Mesenchymal stem cell (in vitro differentiated cells and primary cell): ENCODE data around the gene KCNT1.

Experiments used
- DNase-seq: peaks from one replicate; pipeline ENCODE4 v3.0.0-alpha.2; 2013
- H2AFZ ChIP-seq: one replicate; pipeline ENCODE4 v1.6.1; 2013; ENCODE audit warnings: low read depth, mild to moderate bottlenecking, control low read depth, inconsistent platforms, low read length, moderate library complexity
- H2AK5ac ChIP-seq: 2 replicates; pipeline ENCODE4 v1.6.1; 2013; ENCODE audit warnings: low read length, moderate library complexity, mild to moderate bottlenecking, inconsistent platforms; ENCODE audit not compliant: severe bottlenecking
- H2BK120ac ChIP-seq: one replicate; pipeline ENCODE4 v1.6.1; 2013; ENCODE audit warnings: low read depth, mild to moderate bottlenecking, inconsistent platforms, low read length, moderate library complexity
- H2BK12ac ChIP-seq, 2 experiments: one replicate each; pipeline ENCODE4 v1.6.1; 2013; ENCODE audit warnings: inconsistent platforms in 2 of 2, low read length in 2 of 2, mild to moderate bottlenecking in 2 of 2, moderate library complexity in 2 of 2, control low read depth in 1 of 2
- H2BK15ac ChIP-seq: one replicate; pipeline ENCODE4 v1.6.1; 2013; ENCODE audit warnings: mild to moderate bottlenecking, low read depth, inconsistent platforms; ENCODE audit not compliant: poor library complexity, severe bottlenecking
- H2BK5ac ChIP-seq: 2 replicates; pipeline ENCODE4 v1.6.1; 2013; ENCODE audit warnings: low read depth, mild to moderate bottlenecking, low read length, control low read depth, inconsistent platforms; ENCODE audit not compliant: poor library complexity, severe bottlenecking
- H3K14ac ChIP-seq, 2 experiments: one replicate each; pipeline ENCODE4 v1.6.1; 2013; ENCODE audit warnings: inconsistent platforms in 2 of 2, low read length in 2 of 2, control low read depth in 1 of 2, mild to moderate bottlenecking in 1 of 2, moderate library complexity in 1 of 2
- H3K18ac ChIP-seq, 2 experiments: one replicate each; pipeline ENCODE4 v1.6.1; 2013; ENCODE audit warnings: inconsistent platforms in 2 of 2, low read length in 2 of 2, control low read depth in 1 of 2, low read depth in 1 of 2, mild to moderate bottlenecking in 1 of 2
- H3K23ac ChIP-seq, 2 experiments: one replicate each; pipeline ENCODE4 v1.6.1; 2013; ENCODE audit warnings: inconsistent platforms in 2 of 2, low read length in 2 of 2, mild to moderate bottlenecking in 2 of 2, moderate library complexity in 2 of 2, control low read depth in 1 of 2
- H3K27ac ChIP-seq: 2 replicates; pipeline ENCODE4 v1.5.1; 2013; ENCODE audit warnings: mild to moderate bottlenecking, moderate library complexity, low read length, control low read depth, inconsistent platforms; ENCODE audit not compliant: poor library complexity, severe bottlenecking
- H3K27me3 ChIP-seq, 2 experiments: 2 replicates each; pipeline versions ENCODE4 v1.6.1 to v1.7.0; 2013; ENCODE audit warnings: low read length in 2 of 2, mild to moderate bottlenecking in 2 of 2, moderate library complexity in 2 of 2, control low read depth in 1 of 2, inconsistent platforms in 1 of 2; ENCODE audit not compliant: control insufficient read depth in 1 of 2, insufficient read depth in 1 of 2
- H3K36me3 ChIP-seq, 2 experiments: 2 replicates each; pipeline versions ENCODE4 v1.6.1 to v1.7.0; 2013; ENCODE audit warnings: low read length in 2 of 2, control low read depth in 1 of 2, inconsistent platforms in 1 of 2, low read depth in 1 of 2, mild to moderate bottlenecking in 1 of 2; ENCODE audit not compliant: insufficient read depth in 2 of 2, control insufficient read depth in 1 of 2
- H3K4ac ChIP-seq, 2 experiments: one replicate each; pipeline ENCODE4 v1.6.1; 2013; ENCODE audit warnings: inconsistent platforms in 2 of 2, low read length in 2 of 2, mild to moderate bottlenecking in 2 of 2, moderate library complexity in 2 of 2, control low read depth in 1 of 2, low read depth in 1 of 2
- H3K4me1 ChIP-seq: 2 replicates; pipeline ENCODE4 v1.6.1; 2013; ENCODE audit warnings: low read depth, low read length, control low read depth; ENCODE audit not compliant: control insufficient read depth, insufficient read depth
- H3K4me2 ChIP-seq: 2 replicates; pipeline ENCODE4 v1.6.1; 2013; ENCODE audit warnings: low read length, mild to moderate bottlenecking, inconsistent platforms; ENCODE audit not compliant: poor library complexity, severe bottlenecking
- H3K4me3 ChIP-seq, 2 experiments: 2 replicates each; pipeline versions ENCODE4 v1.5.1 to v1.7.0; 2013; ENCODE audit warnings: low read length in 2 of 2, mild to moderate bottlenecking in 2 of 2, control low read depth in 1 of 2, low read depth in 1 of 2; ENCODE audit not compliant: insufficient read depth in 1 of 2
- H3K79me1 ChIP-seq: replicated peaks from 2 replicates; pipeline ENCODE4 v1.6.1; 2013; ENCODE audit warnings: mild to moderate bottlenecking, control low read depth, low read length, inconsistent platforms; ENCODE audit not compliant: poor library complexity, severe bottlenecking
- H3K9ac ChIP-seq: 2 replicates; pipeline ENCODE4 v1.7.0; 2013; ENCODE audit warnings: mild to moderate bottlenecking, low read length, moderate library complexity
- H3K9me3 ChIP-seq: 2 replicates; pipeline ENCODE4 v1.7.0; 2013; ENCODE audit warnings: mild to moderate bottlenecking, low read length; ENCODE audit not compliant: control insufficient read depth
- H4K8ac ChIP-seq: one replicate; pipeline ENCODE4 v1.6.1; 2013; ENCODE audit warnings: inconsistent platforms, mild to moderate bottlenecking, low read length, moderate library complexity
- H4K91ac ChIP-seq: one replicate; pipeline ENCODE4 v1.6.1; 2013; ENCODE audit warnings: mild to moderate bottlenecking, low read length, inconsistent platforms
- WGBS: methylation state at CpG from one replicate; pipeline ENCODE4 v1.1.7; 2013; ENCODE audit warnings: mixed read lengths; 5-methylcytosine and 5-hydroxymethylcytosine counted together

Gene KCNT1

DNA sequence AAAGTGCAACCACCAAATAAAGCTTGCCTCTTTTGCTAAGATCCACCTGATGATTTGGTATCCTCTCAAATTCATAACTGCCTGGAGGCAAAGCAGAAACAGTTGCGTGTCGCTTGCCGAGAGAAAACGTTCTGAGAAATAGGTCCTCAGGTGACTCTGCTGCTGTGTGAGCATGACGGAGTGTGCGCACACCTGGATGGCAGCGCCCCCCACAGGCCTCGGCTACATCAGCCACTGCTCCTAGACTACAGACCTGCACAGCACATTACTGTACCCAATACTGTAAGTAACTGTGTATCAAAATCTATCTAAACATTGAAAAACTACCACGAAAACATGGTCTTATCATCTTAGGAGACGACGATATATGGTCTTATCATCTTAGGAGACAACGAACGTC, 117.9 kb downstream of the KCNT1 start:
- Histone ChIP-seq H2BK15ac (no peak overlapping the region), H3K18ac (no peak overlapping the region), H3K79me1 (peaks cover 42% of the 10 kb centered on the region), H3K27ac (no peak overlapping the region), H4K91ac (no peak overlapping the region), H3K36me3 (peaks cover 75 to 87% of the 10 kb centered on the region in 2 experiments), H3K9me3 (no peaks in the 10 kb centered on the region), H3K27me3 (no peaks in the 10 kb centered on the region), H2AK5ac (no peak overlapping the region), H3K9ac (no peak overlapping the region), H3K23ac (no peak overlapping the region), H3K4ac (no peak overlapping the region), H2AFZ (no peak overlapping the region), H2BK120ac (no peak overlapping the region), H3K4me2 (no peak overlapping the region), H3K4me1 (peaks cover 2% of the 10 kb centered on the region), H3K4me3 (no peak overlapping the region), H2BK12ac (no peak overlapping the region), H3K14ac (no peak overlapping the region), H4K8ac (no peak overlapping the region), H2BK5ac (no peak overlapping the region)
- 96% methylated on average over 13 of the region's 13 CpGs for WGBS
- no peak for DNase-seq

DNA sequence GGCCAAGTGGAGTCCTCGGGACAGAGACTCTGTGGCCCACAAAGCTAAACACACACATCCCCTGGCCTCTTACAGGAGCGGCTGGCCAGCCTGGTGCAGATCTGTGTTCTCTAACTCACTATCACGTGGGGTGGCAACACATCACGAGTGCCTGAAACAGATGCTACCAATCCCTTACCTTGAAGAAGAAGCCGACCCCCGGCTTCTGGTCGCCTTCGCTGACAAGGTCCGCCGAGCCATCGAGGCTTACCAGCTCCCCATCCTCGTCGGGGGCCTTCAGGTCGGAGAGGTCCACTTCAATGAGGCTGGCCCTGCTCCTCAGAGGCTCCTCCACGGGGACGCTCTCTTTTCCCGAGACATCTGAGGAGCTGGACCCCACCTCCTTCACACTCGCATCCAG, 118.7 kb downstream of the KCNT1 start:
- Histone ChIP-seq H3K4me1 (peaks cover 2% of the 10 kb centered on the region), H3K27ac (no peak overlapping the region), H3K9ac (no peak overlapping the region), H4K8ac (no peak overlapping the region), H2BK12ac (no peak overlapping the region), H3K18ac (no peak overlapping the region), H3K23ac (no peak overlapping the region), H3K79me1 (peaks cover 44% of the 10 kb centered on the region), H3K9me3 (no peaks in the 10 kb centered on the region), H3K27me3 (no peaks in the 10 kb centered on the region), H3K4ac (no peak overlapping the region), H4K91ac (no peak overlapping the region), H2AFZ (no peak overlapping the region), H3K4me3 (no peak overlapping the region), H3K36me3 (peaks cover 74 to 83% of the 10 kb centered on the region in 2 experiments), H3K14ac (no peak overlapping the region), H3K4me2 (no peak overlapping the region), H2BK5ac (no peak overlapping the region), H2AK5ac (no peak overlapping the region), H2BK15ac (no peak overlapping the region), H2BK120ac (no peak overlapping the region)
- WGBS: 97% methylated on average over 18 of the region's 18 CpGs
- no peak for DNase-seq

DNA sequence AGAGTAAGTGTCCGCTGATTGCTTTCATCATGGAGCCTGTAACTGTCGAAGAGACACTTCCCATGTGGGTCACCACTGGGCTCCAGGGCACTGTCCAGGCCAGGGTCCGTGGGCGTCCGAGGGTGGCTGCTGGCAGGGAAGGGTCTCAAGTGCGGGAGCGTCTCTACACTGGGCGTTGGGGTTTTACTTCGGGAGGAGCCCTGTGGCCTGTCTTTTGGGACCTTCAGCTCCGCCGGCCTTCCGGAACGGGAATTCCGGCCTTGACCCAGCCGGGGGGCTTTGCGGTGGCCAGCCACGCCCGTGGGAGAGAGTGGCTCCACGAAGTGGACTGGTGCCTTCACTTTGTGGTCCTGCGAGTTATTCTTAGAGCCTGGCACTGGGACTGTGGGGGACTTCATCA, 119.1 kb downstream of the KCNT1 start:
- Histone ChIP-seq H2BK15ac (no peak overlapping the region), H2BK12ac (no peak overlapping the region), H2BK5ac (no peak overlapping the region), H4K91ac (no peak overlapping the region), H3K27ac (no peak overlapping the region), H3K4me1 (peaks cover 3% of the 10 kb centered on the region), H3K4me2 (no peak overlapping the region), H2AFZ (no peak overlapping the region), H3K9ac (no peak overlapping the region), H3K9me3 (no peaks in the 10 kb centered on the region), H3K27me3 (no peaks in the 10 kb centered on the region), H3K36me3 (peaks cover 74 to 79% of the 10 kb centered on the region in 2 experiments), H3K4ac (no peak overlapping the region), H3K14ac (no peak overlapping the region), H2AK5ac (no peak overlapping the region), H3K18ac (no peak overlapping the region), H3K4me3 (no peak overlapping the region), H2BK120ac (no peak overlapping the region), H3K23ac (no peak overlapping the region), H3K79me1 (peaks cover 47% of the 10 kb centered on the region), H4K8ac (no peak overlapping the region)
- WGBS: 96% methylated on average over 20 of the region's 20 CpGs
- DNase-seq: no peak

DNA sequence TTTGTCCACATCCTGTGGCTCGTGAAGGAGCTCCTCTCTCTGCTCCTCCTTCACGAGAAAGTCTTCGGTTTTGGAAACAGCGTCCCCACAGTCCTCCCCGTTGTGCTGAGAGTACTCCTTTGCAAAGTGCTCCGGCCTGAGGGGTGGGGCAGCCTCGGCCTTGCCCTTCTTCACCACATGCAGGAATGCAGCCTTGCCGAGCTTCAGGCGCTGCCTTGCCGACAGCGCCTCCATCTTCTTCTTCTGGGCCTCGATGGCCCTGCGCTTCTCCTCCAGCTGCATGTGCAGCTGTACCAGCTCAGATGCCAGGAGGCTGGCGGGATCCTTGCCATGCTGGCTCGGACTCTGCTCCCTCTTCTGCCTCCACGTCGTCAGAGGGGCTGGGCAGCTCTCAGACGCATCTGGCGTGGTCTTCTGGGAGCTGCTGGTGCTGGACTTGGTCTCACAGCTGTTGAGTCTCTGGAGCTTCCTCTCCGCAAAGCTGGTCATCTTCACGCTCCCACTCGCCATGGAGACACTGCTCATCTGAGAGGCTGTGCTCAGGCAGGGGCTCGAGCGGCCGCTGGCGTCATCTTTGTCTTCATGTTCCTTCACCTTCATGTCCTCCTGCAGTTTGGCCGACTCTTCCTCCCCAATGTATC, 119.9 kb downstream of the KCNT1 start:
- WGBS: 97% methylated on average over 27 of the region's 27 CpGs
- no peaks in the 10 kb centered on the region for H3K27me3 ChIP-seq

More for the DNA sequence above, 119.9 kb downstream of the KCNT1 start:
- Histone ChIP-seq H3K4me3 (no peak overlapping the region), H3K79me1 (peaks cover 52% of the 10 kb centered on the region), H3K9ac (no peak overlapping the region), H2BK5ac (no peak overlapping the region), H3K4me1 (peaks cover 2% of the 10 kb centered on the region), H3K27ac (no peak overlapping the region), H2BK12ac (no peak overlapping the region), H3K23ac (no peak overlapping the region), H3K14ac (no peak overlapping the region), H3K36me3 (peaks cover 70 to 73% of the 10 kb centered on the region in 2 experiments), H2AFZ (no peak overlapping the region), H2BK120ac (no peak overlapping the region), H4K8ac (no peak overlapping the region), H3K4ac (no peak overlapping the region), H4K91ac (no peak overlapping the region), H3K18ac (no peak overlapping the region), H2AK5ac (no peak overlapping the region), H3K9me3 (no peaks in the 10 kb centered on the region), H2BK15ac (no peak overlapping the region), H3K4me2 (no peak overlapping the region)
- DNase-seq: no peak
